DMS53 (cell line): ENCODE results near the gene ZMIZ1.

Experiments
- DNase-seq: peaks from one replicate; lab custom pipeline; 2025; lab: John Stamatoyannopoulos, UW

The ZMIZ1 gene

DNA sequence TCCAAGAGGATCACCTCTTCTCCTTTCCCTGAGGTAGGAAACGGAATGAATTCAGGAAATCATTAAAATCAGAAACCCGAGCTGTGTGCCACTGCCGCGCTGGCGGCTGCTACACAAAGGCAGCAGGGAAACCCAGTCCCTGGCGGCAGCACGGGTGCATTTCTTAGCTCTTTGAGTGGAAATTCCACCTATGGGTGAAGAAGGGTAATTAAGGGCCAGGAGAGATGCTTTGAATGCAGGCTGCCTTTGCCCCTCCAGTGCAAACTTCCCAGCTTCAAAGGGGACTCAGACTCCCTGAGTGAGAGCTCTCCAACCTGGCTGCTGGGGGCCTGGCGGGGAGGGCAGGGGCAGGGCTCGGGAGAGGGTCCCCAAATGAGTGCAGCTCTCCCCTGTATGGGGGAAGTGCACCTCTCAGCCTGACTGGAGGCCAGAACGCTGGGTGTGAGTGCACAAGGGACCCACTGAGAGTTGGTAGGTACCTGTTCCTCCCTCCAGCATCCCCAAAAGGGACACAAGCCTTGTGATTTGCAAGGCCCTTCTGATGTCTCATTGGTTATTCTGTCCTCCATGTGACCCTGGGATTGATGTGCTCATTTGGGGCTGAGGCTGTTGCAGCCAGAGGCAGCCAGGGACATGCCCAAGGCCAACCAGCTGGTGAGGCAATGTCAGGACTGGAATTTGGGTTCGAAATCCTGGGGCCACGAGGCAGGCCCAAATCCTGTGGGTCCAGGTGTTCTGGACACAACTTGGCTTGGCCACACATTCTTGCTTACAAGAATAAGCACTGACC is 16.3 kb upstream of the ZMIZ1 start:
- DNase-seq: peak; percentile 57

DNA sequence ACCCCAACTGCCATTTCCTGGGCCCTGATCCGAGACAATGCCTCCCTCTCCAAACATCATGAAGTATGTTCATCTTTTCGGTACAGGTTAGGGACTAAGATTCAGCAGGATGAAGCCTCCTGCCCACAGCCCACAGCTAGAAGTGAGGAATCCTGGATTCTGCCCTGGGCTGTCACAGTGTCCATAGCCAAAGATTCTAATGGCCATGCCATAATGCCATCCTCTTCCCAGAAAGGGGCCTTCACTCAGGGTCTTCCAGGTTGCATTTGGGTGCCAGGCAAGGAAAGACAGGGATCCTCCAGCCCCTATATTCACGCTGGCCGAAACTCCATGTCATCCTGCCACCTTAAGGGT is 15.7 kb upstream of the ZMIZ1 start:
- no peak for DNase-seq

DNA sequence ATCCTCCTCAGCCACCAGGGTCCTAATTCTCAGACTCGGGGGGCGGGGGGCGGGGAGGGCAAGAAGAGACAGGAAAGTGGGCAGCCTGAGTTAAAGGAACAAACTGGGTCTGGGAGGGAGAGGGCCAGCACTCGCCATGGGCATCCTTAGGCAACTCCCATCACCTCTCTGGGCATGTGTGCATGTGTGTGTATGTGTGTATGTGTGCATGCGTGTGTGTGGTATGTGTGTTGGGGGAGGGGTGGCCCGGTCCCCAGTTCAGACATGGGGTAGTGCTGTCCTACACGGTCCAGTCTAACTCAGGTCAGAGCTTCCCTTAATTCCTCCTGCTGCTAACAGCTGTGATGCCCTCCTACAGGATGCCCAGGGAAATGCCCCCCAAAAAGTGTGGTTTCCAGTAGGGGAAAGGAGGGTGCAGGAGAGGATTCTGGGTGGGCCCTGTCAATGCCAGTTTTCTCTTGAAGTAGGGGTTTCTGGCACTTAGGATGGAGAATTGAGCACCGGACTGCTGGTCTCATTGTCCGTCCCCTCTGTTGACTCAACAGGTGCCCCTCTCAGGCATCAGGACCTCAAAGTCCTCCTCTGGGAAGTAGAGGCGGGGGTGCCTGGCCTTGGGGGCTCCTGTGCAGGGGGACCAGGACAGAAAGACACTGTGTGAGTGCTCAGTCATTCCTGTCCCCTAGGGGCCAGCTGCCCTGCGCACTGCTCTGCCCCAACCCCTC is 15.1 kb upstream of the ZMIZ1 start:
- DNase-seq: no peak

DNA sequence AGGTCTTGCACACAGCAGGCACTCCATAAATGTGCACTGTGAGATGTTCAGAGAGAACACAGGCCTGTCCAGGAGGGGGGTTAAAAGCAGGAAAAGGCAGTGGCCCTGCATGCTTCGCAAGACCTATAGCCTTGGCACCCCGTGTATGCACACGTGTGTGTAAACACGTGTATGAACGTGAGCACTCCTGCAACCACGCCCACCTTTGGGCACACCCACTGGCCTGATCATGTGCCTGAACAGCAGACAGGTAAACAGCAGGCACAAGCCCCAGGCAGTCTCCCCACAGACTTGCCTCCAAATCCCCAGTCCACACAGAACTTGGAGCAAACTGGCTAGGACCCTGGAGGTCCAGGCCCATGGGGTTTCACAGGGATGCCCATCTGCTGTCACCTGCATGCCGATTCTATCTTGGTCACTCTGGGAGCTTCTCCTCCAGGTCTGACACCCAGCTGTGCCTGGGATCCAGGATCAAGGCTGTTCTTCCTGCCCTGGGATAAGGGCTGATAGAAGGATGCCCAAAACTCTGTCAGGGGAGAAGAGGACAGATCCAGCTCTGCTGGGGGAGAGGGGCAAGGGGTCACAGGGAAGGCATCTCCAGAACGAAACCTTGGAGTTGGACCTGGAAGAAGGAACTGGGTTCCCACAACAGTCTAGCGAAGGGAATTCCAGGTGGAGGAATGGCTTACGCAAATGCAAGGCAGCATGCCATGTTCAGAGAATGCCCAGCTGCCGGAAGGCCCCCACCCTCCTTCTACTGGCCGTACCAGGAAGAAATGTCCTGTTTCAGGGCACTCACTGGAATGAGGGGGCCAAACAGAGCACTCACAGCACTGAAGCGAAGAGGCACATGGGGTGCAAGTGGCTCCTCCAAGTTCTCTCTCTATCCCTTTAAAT is 14.3 kb upstream of the ZMIZ1 start:
- DNase-seq: no peak

DNA sequence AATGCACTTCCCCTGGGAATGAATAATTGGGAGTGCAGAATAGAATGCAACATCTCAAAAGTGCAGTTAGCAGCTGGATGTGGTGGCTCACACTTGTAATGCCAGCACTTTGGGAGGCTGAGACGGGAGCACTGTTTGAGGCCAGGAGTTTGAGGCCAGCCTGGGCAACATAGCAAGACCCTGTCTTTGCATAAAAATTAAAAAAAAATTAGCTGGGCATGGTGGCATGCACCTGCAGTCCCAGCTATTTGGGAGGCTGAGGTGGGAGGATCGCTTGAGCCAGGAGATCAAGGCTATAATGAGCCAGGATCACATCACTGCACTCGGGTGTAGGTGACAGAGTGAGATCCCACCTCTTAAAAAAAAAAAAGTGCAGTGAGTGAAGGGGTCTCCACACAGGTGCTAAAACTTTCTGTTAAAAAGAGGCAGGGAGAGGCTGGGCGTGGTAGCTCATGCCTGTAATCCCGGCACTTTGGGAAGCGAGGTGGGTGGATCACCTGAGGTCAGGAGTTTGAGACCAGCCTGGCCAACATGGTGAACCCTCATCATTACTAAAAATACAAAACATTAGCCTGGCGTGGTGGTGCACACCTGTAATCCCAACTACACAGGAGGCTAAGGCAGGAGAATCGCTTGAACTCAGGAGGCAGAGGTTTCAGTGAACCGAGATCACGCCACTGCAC is 13.5 kb upstream of the ZMIZ1 start:
- DNase-seq: no peak

GRCh38 chr10:79055892-79056291 is 12.9 kb upstream of the ZMIZ1 start:
- no peak for DNase-seq

- DNase-seq: no peak
Measured at GRCh38 chr10:79056361-79056735, 12.4 kb upstream of the ZMIZ1 start.

DNA sequence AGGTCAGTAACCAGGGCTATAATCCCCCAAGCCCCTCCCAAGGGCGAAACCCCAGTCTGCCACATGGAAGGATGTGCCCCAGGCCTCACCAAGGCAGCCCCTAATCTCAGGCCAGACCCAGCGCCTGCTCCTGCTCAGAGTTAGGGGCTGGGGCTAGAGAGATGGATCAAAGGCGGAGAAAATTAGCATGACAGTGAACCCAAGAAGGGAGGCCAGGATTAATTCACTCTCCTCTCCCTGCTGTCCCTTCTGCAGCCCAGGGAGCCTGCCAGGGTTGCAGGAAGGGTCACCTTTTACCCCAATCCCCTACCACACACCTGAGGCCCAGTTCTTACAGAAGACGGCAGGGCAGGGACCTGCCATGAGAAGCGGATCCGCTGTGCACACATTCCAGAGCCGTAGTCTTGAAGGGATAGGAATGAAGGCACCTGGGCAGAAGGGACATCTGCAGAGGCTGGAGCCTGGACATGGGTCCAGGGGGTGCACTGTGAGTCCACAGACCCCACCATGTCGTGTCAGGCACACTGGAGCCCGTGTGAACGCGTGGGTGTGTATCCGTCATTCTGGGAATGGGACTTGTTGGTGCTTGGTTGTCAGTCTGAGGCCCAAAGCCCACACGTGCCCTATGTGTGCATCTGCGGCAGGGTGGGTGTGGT is 11.9 kb upstream of the ZMIZ1 start:
- DNase-seq: no peak

DNA sequence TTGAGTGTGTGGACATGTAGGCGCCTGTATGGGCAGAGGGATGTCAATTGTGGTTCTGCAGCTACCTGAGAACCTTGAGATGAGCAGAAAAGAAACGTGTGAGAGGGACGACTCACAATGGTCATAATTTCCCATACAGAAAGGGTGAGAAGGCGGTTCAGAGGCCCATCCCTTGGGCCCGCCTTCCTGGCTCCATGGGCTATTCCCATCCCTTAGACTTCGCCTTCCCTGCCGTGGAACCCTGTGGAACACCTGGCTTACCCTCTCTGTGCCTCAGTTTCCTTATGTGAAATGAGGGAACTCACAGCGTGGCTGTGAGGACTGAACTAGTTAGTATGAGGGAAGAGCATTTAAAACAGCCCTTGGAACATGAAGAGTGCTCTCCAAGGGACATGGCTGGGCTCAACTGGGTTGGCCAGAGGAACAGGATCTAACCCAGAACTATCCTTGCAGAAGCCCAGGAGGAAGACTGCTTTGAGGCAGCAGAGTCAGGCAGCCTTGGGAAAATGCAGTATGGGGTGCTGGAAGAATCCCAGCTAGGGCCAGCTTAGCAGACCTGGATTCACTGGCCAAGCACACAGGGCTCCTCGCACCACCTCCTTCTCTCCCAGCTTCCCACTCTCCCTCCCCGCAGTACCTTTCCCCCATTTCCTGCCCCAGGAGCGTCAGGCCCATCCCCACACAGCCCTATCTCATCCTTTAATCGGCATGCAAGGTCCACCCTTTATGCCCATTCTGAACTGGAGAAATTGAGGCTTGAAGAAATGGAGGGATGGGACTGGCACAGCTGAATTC is 11.1 kb upstream of the ZMIZ1 start:
- DNase-seq: no peak

DNA sequence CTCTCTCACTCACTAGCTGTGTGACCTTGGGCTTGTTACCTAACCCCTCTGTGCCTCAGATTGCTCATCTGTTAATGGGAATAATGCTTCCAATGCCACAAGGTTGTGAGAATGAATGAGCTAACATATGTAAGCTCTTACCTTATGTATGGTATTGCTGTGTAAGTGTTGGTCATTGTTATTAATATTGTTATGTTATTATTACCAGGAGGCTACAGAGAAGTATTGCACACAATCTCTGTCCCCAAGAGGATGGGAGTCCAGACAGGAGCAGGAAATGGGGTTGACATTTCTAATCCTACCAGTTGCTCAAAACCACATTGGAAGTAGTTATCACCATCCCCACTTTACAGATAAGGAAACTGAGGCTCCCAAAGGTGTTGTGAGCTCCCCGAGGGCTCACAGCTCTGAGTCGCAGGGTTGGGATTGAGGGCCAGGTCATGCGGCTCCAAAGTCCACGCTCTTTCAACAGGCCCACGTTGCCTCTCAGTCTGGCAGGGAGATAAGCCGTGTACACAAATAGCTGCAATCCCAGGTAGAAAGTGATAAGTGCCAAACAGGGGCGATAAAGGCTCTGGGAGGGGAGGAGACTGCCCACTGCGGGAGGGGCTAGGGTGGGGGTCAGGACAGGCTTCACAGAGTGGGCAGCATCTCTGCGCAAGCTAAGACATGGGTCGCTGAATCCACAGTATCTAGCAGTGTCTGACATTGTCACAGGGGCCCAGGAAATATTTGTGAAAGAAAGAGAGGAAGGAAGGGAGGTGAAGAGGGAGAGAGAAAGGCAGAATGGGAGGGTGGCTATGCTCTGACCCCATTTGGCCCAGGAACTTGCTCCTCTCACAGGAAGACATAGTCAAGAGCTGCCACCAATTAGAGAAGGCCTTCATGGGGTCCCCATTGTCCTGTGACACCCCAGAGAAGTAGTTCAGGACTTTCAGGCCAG is 9.6 kb upstream of the ZMIZ1 start:
- DNase-seq: peak; percentile 75

GRCh38 chr10:79059859-79060379 is 8.8 kb upstream of the ZMIZ1 start:
- peak; percentile 75 for DNase-seq

DNA sequence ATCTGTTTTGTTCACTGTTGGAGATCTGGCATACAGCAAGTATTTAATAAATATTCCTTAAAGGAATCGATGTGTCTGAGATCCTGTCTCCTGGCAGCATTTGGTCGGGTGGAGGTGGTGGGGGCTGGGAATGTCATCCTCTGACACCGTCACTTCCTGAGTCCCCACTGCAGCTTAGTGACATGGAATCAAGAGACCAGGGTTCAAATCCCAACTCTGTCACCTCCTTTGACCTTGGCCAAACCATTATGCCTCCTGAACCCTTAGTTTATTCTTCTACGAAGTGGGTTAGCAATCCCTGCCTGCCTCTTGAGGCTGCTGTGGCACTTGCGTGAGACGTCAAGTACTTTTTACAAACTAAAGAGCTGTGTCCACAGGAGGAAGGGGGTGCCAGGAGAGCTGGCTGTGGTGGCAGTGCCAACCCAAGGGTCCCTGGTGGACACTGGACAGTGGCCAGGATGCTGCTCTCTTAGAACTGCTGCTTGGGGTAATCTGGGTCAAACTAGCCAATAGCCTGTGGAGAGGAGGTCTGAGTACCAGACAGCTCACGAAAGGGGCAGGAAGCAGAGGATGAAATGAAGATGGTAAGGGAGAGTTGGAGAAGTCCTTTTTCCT is 8.0 kb upstream of the ZMIZ1 start:
- no peak for DNase-seq

- DNase-seq: no peak
Measured at GRCh38 chr10:79061441-79062315, 7.1 kb upstream of the ZMIZ1 start.

DNA sequence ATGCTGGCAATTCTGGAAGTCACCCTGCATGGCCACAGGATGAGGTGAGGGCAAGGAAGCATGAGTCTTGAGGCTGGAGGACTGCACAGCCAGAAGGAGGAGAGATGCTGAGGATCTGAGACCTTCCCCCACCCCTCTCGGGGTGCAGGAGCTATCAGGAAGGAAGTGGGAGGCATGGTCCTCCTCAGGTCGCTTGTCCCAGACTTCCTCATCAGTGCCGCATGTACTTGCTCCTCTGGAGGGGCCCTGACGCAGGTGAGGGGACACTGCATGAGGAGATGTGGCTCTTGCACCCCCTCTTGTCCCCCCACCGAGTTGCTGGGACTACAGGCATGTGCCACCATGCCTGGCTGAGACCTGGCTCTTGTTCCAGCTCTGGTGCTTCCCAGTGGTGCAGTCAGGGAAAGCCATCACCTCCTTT is 5.7 kb upstream of the ZMIZ1 start:
- no peak for DNase-seq

GRCh38 chr10:79063661-79064492 is 4.9 kb upstream of the ZMIZ1 start:
- no peak for DNase-seq

DNA sequence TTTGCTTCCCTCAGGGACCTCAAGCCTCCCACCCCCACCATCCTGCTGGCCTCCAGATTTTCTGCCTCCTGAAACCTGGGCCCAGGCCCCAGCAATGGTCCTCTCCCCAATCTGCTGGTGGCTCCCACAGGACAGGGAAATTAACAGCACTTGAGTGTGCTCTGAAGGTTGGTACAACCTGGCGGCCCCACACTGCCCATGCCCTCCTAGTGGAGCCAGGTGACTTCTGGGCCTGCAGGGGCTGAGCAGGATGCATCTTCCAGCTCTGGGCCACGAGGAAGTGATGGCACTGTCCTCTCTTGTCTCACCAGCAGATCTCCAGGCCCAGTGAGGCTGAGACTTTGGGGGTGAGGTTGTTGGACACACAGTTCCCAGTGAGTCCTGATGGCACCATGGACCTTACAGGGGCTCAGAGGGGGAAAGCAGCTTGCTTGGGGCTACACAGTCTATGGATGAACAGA is 3.6 kb upstream of the ZMIZ1 start:
- no peak for DNase-seq

DNA sequence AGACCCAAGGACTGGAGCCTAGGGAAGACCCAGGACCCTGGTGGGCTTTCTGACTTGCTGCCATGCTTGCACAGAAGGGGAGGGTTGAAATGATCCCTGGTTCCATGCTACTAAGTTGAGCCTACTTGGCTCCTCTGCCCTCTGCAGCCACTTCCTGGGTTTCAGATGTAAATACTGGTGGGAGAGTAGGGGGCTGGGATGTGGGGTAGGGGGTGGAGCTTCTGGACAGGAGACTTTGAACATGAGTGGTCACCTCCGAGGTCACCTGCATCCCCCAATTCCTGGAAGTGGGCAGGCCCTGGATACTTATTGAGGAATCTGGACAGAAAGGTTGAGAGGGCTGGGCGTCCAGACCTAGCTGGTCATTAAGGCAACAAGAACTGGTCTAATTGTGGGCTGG is 2.9 kb upstream of the ZMIZ1 start:
- no peak for DNase-seq
